GM10847 (cell line): ENCODE results near the gene RARS2.

Experiments
- POLR2A ChIP-seq: IDR thresholded peaks from 2 replicates; pipeline ENCODE4 v1.6.1; 2011; ENCODE audit not compliant: insufficient read length; ENCODE audit errors: extremely low read depth

The RARS2 gene

DNA sequence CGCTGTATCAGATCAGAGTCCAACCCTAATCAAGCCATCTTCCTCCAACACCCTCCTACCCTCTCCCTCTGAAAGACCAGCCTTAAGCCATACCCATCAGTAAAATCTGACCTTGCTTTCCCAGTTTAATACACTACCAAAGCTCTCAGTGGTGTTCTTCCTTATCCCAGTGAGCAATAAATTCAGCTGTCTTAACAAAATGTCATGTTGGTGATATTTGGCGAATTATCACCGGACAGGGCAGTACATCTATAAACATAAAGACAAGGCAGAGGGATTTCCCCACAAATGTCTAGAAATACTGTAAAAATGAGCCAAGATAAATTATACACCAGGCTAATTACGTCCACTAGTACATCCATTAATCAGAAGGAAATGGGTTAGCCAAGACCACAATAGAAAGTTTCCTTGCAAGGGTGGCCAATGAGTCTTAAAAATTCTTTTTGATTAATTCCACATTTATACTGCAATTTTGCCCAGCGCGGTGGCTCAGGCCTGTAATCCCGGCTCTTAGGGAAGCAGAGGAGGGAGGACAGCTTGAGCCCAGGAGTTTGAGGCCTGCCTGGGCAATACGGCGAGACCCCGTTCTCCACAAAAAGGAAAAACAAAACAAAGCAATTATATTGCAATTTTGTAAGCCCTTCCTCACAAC, 905 bp downstream of the RARS2 start:
- TF ChIP-seq POLR2A = no peak

DNA sequence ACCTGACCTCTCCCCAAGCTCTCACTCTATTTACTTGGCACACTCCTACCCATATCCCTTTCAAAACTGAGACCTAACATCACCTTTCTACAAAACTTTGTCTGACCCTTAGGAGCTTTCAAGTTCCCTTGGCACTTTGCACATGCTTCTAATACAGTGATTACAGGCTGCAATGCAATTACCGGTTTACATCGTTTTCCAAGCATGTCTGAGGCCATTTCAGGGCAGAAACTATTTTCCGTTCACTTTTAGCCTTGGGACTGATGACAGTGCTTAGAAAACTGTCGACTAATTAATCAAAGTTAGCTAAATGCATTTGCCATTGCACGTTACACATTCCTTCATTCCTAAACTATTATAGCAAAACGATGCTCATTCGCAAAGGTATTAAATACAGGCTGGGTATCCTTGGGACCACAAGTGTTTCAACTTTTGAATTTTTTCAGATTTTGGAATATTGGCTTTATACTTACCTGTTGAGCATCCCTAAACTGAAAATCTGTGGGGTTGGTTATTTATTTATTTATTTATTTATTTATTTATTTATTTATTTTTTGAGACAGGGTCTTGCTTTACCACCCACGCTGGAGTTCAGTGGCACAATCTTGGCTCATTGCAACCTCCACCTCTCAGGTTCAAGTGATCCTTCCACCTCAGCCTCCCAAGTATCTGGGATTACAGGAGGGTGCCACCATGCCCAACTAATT, 3.3 kb downstream of the RARS2 start:
- no peak for TF ChIP-seq POLR2A

DNA sequence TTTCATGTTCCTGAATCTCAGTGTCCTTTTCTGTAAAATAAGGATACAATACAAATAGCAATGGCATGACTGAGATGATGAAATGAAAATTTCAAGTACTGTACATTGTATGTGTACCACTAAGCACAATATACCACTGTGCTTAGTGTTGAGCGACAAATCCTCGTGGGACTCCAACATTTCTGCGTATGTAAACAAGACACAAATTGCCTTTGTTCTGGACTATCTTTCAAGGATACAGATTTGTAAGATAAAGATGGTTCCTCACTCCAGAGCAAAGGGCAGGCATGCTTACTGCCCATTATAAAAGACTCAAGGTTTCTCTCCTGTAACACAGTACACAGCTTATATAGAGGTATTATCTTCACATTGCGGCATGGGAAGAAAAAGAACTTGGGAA, 6.0 kb downstream of the RARS2 start:
- TF ChIP-seq POLR2A = no peak

DNA sequence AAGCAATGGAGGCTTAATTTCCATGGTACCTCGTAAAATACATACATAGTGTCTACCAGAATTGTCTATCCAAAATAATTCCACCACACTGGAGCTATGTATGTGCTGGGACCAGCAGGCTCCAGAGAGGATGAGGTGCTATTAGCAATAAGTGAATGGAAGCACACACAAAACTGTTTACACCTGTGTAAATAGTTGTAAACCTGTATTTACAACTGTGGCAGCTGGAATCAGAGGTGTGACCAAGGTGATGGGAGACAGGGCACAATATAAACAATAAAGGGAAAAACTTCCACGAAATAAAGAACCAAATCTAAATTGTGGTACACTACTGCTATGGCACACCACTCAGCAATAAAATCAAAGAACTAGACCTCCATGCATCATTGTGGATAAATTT, 14.4 kb downstream of the RARS2 start:
- no peak for TF ChIP-seq POLR2A

DNA sequence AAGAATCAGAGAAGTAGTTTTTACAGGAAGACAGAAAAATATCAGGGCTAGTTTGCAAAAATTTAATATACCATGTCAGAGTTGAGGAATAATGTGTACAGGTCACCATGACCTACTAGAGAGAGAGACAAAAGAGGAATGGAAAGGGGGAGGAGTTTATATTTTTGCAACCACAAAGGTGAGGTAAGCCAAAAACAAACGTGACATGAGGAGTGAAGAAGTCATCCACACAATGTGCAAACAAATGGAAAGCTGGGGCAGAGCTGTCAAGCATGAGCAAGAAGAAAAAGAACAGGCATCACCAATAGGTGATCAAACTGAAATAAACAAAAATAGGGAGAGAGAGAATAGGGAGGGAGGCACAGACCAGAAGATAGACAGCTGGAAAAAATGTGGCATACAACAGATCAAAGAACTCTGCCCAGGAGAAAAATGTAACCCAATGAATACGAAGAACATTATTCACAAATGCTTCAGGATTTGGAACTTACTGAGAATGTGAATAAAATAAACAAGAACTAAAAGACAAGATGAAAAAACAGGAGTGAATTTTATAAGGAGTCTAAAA, 15.5 kb downstream of the RARS2 start:
- TF ChIP-seq POLR2A = no peak

DNA sequence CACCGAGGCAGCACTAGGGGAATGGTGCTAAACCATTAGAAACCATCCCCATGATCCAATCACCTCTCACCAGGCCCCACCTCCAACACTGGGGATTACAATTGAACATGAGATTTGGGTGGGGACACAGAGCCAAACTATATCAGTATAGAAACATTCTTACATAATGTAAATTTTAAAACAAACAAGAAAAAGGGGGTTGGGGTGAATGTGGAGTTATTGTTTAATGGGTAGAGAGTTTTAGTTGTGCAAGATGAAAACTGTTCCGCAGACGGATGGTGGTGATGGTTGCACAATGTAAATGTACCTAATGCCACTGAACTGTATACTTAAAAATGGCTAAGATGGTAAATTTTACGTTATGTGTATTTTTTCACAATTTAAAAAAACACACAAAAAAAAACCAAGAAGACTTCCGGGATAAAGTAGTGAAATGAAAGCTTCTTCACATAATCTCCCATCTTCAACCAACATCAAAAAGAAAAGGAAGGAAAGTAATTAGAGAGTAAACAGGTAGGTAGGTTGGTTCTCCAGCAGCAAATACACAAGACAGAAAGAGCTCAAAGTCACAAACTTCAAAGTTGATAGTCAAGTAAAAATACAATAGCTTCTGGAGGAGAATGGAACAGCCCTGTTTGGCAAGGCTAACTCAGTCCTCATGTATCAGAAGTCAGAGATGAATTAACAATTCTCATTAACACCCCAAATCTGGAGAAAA, 16.3 kb downstream of the RARS2 start:
- no peak for TF ChIP-seq POLR2A

DNA sequence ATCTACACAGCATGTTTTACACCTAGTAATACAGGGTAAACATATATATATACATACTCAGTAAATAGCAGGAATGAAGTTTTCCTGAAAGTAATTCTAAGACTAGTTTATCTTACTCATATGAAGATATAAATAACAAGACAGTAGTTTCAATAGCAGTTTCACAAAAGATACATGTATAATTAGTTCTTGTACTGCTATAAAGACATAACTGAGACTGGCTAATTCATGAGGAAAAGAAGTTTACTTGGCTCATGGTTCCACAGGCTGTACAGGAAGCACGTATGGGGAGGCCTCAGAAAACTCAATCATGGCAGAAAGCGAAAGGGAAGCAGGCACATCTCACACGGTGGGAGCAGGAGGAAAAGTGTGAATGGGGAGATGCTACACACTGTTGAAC, 16.9 kb downstream of the RARS2 start:
- TF ChIP-seq POLR2A = no peak

DNA sequence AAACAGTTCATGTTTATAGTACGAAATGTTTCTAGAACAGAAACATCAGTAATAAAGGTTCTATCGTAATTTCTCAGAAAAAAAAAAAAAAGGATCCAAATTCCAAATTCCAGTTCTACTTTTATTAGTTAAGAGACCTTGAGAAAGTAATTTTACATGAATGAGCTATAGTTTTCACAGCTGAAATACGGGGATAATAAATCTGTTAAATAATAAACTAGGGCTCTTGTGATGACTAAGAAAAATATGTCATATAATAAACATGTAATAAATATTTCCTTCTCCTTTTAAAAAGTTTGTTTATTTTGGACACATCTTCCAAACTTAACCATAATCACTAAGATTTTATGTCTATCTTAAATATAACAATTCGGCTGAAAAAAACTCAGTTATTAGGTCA, 17.8 kb downstream of the RARS2 start:
- no peak for TF ChIP-seq POLR2A

DNA sequence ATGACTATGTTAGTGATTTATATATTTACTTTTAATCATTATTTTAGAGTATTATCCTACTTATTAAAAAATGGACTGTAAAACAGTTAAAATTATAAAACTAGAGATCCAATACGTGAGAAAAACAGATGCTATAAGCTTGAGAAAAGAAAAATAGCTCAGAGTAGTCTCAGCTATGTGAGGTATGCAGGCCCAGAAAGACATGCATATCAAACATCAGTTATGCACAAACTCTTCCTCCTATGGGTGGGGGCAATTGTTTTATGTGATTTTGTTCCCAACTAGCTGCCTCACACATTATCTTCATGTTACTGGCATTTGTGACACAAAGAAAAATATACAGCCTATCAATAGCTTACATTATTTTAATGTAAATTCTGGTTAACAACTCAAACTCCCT, 28.8 kb downstream of the RARS2 start:
- no peak for TF ChIP-seq POLR2A

DNA sequence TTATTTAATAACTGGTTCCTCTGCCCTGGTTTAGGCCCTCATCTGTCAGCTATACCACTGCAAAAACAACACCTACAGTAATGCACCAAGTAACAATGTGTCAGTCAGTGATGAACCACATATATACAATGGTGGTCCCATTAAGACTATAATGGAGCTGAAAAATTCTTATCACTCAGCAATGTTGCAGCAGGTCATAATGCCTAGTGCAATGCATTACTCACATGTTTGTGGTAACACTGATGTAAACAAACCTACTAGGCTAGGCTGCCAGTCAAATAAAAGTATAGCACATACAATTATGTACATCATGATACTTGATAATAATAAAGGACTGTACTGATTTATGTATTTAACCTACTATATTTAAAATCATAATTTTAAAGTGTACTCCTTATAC, 31.3 kb downstream of the RARS2 start:
- no peak for TF ChIP-seq POLR2A

DNA sequence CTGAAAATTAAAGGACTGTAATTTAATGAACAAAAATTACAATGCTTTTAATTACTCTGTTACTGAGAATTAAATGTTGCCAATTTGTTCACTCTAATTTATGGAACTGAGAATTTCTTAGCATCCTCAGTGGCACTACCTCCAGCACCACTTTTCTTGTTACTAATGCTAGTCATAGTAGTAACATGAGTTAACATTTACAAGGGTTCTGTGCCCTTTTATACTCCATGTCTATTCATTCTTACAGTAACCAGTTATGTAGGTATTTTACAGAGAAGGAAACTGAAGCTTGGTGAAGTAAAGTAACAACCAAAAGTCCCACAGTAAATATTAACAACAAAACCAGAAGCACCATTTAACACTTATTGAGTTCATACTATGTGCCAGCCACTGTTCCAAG, 34.3 kb downstream of the RARS2 start:
- TF ChIP-seq POLR2A = no peak

DNA sequence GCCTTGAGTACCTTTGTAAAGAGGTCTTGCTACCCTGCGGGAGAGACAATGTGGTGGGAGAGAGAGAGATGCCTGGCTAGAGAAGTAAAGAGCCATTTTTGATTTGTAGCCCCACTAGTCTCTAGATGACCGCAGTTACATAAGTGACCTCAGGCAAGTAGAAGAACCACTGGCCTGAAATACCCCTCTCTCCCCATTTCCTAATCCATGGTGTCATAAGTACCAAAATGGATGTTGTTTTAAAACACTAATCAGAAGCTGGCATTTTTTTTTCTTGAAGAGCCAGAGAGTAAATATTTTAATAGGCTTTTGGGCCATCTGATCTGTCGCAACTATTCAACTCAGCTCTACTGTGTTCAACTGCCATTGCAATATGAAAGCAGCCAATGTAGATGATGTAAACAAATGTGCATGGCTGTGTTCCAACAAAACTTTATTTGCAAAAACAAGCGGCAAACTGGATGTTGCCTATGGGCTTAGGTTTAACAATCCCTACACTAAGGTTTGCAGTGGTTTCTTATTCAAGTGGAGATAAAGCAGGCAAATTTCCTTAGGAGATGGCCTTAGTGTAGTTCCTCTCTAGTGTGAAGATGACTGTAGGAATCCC, 36.5 kb downstream of the RARS2 start:
- TF ChIP-seq POLR2A = no peak

DNA sequence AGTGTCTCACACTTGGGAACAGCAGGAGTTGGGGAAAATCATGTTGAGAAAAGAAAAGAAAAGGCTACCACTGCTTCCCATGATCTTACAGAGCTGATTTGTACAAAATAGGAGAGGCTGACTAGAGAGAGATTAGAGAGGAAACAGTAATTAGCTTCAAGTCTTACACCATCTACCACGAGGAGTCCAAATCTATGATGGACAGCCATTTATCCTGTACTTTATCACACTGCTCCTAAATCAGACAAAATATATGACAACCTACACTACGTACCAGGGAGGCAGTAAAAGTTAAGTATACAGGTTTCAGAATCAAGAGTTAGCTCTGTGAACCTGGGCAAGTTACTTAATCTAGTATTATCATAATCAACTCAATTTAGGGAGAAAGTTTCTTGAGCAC, 38.0 kb downstream of the RARS2 start:
- no peak for TF ChIP-seq POLR2A

DNA sequence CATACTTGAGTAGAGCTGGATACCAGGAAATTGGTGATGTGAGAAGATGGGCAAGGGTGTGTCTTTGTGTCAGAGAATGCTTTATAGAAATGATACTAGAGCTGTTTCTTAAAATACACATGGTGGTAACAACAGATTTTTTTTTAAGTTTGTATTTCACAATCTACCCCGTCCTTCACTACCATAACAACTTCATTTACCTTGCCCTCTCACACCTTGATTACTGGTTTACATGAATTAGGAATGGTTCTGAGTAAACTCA, 45.4 kb downstream of the RARS2 start:
- no peak for TF ChIP-seq POLR2A

DNA sequence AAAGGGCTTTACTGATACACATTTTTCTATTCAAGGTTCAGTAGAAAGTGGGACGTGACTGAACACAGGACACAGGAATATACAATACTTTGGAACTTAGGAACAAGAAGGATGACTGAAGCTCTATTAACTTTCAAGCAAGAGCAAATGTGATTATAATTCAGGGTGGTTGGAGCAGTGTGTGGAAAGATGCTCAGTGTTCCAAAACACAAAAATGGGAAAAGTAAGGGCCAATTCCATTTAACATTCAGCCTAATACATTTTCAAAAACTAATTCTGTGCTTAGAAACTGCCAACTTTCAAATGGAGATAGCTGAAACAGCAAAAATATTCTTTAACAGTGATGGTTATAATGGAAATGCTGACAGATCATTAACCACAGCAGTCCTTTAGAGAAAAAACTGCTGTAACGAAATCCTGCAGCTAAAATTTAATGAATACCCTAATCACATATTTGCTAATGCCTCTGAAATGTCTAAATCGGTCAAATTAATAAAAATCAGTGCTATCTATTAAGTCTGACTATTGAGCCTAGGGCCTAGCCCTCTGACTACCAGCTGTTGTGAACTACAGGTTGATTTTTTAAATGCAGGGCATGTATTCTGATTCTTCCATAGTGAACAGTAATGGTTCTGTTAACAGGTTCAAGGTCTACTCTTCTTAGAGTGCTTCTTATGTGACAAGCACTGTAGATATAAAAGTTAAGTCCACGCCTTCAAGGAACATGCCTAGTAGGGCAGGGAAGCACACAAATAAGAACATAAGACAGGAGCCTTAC, 45.9 kb downstream of the RARS2 start:
- TF ChIP-seq POLR2A = no peak

DNA sequence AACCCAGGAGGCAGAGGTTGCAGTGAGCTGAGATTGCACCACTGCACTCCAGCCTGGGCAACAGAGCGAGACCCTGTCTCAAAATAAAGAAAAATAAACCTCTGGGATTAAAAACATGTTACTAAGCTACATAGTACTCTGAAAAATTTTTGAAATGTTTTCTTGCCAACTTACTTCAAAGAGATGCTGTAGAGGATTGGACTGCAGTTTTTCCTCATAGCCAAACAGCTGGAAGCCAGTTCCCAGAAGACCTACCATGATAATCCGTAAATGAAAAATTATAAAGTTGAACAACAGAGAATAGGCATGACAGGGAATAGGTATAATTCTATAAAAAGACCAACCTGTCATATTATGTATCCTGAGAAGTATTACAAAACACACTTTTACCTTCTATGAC, 48.0 kb downstream of the RARS2 start:
- no peak for TF ChIP-seq POLR2A

DNA sequence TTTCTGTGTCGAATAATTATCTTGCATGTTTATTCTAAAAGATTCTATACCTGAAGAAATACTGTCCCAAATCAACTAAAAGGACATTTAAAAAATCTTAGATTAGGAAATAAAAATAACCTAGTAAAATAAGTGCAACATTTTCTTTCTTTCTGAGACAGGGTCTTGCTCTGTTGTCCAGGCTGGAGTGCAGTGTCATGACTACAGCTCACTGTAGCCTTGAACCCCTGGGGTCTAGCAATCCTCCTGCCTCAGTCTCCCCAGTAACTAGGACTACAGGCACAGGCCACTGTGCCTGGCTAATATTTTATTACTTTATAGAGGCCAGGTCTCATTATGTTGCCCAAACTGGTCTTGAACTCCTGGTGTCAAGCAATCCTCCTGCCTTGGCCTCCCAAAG, 48.7 kb downstream of the RARS2 start:
- no peak for TF ChIP-seq POLR2A
